Posterior vena cava (tissue), 2 donors: Measurements from ENCODE around the gene ACP2. TPM values are rescaled to one million over a fixed set of nuclear protein-coding genes. Genes with fewer than 3 reads are reported as not detected.

Experiments used
- DNase-seq: peaks from one replicate; pipeline ENCODE4 v3.0.0-alpha.2; 2020; ENCODE audit warnings: low spot score
- intact Hi-C, 2 donors: fragments of 100-400 bp; cut with DNase I; formaldehyde crosslinking; loops; one replicate each; pipeline versions ENCODE4 v1.14.1 to v1.14.2; 2022 to 2023
- total RNA-seq, 2 donors: library from RNA; stranded (reverse); fragmentation: NEBNext Ultra II Directional; extraction: Animal tissue kit (Norgen Biotek cat#: 25700); gene quantifications; one replicate each; pipeline ENCODE4 v1.2.1, GENCODE V29; 2021
- donor health status: DM: yes; HTN: yes; CAD: no.
- donor health status: DM: yes; HTN: yes; CAD: no.

ACP2 gene
- total RNA-seq, 2 donors from 2014 or later = 18.0 to 25.1 TPM

- intact Hi-C loops = no loop called here
- no peak for DNase-seq
Measured at GRCh38 chr11:47249378-47249715, 733 bp upstream of the ACP2 start.

GRCh38 chr11:47248304-47248663 is 330 bp downstream of the ACP2 start:
- intact Hi-C loops = no loop called here
- no peak for DNase-seq

DNA sequence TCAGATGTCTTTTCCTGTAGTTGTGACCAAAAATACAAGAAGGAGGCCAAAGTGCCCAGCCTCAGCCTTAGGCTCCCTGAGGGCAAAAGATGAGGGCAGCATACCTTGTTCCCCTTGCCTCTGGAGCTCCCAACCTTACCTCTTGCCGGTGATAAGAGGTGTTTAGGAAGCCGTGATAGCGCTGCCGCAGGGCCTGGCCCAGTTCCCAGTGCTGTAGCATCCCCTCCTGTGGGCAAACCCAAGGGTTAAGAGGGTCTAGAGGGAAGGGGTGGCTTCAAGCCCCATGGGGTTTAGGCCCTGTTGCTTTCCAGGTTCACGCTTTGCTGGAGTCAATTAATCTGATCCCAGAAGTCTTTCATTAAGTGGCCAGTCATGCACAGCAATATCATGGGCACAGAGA is 1.1 kb downstream of the ACP2 start:
- intact Hi-C loops = no loop called here
- no peak for DNase-seq

GRCh38 chr11:47245611-47246357 is 2.8 kb downstream of the ACP2 start:
- intact Hi-C loops = no loop called here
- no peak for DNase-seq

DNA sequence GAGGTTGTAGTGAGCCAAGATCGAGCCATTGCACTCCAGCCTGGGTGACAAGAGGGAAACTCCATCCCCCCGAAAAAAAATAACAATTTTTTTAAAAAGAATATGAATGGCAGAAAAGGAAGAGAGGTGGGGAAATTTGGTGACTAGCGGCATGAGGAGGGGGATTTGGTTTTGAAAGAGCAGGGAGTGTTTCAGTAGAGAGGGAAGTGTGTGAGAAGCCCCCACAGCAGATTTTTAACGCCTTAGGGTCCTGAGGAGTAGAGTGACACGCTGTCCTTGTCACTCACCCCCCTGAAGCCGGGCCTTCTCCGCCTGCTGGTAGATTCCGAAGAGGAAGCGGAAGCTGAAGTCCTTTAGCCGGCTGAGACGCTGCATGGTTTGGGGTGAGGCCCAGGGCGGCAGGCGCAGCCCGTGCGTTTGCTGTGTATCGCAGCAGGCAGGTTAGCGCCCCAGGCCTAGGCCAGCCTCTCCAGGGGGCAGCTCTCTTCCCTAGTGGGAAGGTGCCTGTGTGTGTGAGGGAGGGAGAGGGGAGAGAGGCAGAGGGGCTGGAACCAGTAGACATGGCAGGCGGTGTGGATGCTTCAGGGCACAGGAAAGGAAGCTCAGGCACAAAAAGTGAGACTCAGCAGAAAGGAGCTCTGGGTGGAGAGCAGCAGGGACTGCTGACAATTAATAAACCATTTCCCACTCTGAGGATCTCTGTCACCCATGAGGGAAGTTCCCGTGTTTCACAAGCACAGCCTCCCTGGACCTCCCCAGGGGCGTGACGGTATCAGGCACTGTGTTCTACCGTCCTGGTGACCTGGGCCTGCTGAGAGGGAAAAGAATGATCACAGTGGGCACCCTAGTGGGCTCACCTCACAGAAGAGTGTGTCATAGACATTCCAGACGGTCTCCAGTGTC is 3.9 kb downstream of the ACP2 start:
- DNase-seq = peak; percentile 85
- intact Hi-C loops = no loop called here

DNA sequence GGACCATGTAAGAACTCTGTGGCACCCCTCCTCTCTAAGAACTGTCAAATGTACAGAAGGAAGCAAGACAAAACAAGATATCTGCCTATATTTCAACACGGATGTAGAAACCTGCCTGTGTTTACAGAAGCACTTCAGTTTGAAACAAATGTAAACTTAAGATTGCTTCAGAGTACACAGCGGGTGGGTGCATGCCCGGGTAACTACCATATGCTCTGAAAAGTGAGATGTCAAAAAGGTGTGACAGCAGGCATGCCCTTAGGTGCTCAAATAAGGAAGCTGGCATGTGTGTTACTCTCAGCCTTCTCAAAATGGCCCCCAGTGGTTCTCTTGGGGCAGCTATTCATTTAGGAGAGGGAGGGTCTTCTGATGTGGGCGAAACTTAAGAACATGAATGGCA is 5.2 kb downstream of the ACP2 start:
- DNase-seq = no peak
- intact Hi-C loops = no loop called here

- no peak for DNase-seq
Measured at GRCh38 chr11:47242596-47243192, 5.9 kb downstream of the ACP2 start.

DNA sequence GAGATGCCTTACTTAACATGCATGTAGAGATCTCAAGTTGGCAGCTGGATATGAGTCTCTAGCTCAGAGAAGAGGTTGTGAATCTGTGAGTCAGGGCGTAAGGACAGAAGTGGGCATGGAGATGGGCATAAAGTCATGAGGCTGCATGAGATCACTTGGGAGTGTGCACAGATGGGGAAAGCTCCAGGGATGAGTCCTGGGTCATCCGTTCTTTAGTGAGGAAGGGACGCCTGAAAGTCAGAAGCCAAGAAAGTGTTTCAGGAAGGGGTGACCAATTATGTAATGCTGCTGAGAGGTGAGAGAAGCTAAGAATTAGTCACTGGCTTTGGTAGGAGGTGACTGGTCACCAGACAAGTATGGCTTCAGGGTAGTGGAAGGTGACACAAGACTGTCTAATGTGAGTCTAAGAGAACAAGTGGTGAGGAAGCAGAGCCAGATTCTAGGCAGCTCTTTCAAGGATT is 6.7 kb downstream of the ACP2 start:
- DNase-seq = no peak
- intact Hi-C loops = loop anchor here in 1 of 2 donors (1.0 kb wide), 1 partner anchor 36 kb away; no protein-coding TSS in a partner anchor

More at GRCh38 chr11:47242596-47243192, 5.9 kb downstream of the ACP2 start:
- intact Hi-C loops = no loop called here

GRCh38 chr11:47239852-47240251 is 8.8 kb downstream of the ACP2 start:
- DNase-seq = no peak
- intact Hi-C loops = no loop called here

- peak; percentile 23 for DNase-seq
- intact Hi-C loops = no loop called here
Measured at GRCh38 chr11:47236482-47236881, 12.1 kb downstream of the ACP2 start.

- DNase-seq = peak; percentile 70
- intact Hi-C loops = no loop called here
Measured at GRCh38 chr11:47235163-47235562, 13.5 kb downstream of the ACP2 start.

DNA sequence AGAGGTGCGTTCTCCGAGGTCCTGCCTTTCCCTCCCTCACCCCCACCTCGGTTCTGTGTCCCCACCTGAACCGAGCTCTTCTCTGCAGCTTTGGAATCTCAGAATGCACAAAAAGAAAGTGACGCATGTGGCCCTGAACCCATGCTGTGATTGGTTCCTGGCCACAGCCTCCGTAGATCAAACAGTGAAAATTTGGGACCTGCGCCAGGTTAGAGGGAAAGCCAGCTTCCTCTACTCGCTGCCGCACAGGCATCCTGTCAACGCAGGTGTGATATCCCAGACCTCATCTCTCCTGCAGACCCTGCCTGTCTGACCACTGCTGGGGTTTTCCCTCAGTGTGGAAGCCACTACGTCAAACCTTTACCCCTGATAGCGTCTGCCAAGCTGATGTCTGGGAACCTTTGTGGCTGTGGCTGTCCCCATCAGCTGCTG is 13.9 kb downstream of the ACP2 start:
- intact Hi-C loops = no loop called here
- DNase-seq = peak; percentile 52

DNA sequence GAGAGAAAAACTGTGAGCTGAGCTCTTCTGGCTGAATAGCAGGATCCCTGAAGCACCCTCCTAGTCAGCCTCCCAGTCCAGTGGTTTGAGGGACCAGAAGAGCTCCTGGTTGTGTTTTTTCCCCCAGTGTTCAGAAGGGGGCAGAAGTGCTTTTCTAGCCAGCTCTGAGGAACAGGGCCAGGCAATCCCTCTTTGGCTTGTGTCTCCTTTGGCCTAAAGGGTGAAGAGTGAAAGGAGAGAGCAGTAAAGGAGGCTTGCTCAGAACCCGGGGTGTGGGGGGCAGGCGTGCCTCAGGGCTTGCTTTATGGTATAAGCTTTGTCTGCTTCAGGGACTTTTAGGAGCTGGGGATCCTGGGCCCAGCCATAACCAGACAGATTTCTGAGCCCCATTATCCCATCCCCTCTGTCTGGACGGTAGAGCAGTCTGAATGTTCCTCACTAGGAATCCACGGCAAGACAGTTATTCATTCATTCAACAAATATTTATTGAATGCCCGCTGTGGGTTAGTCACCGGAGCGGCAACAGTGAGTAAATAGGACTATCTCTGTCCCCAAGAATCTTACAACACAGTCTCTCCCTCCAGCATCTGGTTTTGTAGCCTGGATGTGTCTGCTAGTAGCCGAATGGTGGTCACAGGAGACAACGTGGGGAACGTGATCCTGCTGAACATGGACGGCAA is 14.5 kb downstream of the ACP2 start:
- peak; percentile 78 for DNase-seq
- intact Hi-C loops = no loop called here

GRCh38 chr11:47233051-47233450 is 15.6 kb downstream of the ACP2 start:
- intact Hi-C loops = no loop called here

DNA sequence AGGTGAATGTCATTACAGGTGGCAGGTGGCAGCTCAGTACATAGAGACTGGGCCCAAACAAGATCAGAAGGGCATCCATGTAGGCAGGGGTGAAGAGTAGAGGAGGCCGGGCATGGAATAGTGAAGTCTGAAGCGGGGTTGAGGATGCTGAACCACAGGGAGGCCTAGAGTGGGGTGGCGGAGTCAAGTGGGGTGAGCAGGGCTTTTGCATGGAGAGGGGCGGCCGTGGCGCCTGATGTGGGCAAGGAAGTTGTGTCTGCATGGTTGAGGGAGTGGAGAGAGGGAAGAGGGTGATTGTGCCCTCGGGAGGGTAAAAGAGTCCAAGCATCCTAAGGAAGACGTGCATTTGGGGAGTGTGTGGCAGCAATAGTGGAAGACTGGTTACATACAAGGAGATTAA is 19.5 kb downstream of the ACP2 start:
- intact Hi-C loops = no loop called here
- DNase-seq = no peak

More at GRCh38 chr11:47233051-47233450, 15.6 kb downstream of the ACP2 start:
- peak; percentile 23 for DNase-seq

- no peak for DNase-seq
- intact Hi-C loops = no loop called here
Measured at GRCh38 chr11:47225552-47226400, 22.8 kb downstream of the ACP2 start.

DNA sequence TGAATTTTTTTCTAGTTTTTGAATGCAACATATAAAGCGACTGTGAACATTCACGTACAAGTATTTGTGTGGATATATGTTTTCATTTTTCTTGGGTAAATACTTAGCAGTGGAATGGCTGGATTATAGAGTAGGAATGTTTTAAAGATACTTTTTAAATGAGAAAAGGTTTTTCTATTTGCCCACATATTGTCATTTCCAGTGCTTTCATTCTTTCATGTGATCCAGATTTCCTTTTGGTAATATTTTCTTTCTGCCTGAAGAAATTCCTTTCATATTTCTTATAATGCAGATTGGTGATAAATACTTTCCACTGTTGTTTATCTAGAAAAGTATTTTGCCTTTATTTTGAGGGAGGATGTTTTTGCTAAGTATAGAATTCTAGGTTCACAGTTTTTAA is 25.9 kb downstream of the ACP2 start:
- intact Hi-C loops = no loop called here
- no peak for DNase-seq

- no peak for DNase-seq
- intact Hi-C loops = no loop called here
Measured at GRCh38 chr11:47220401-47220821, 28.2 kb downstream of the ACP2 start.
